Measurements from ENCODE around the gene SRGAP3.

DNA sequence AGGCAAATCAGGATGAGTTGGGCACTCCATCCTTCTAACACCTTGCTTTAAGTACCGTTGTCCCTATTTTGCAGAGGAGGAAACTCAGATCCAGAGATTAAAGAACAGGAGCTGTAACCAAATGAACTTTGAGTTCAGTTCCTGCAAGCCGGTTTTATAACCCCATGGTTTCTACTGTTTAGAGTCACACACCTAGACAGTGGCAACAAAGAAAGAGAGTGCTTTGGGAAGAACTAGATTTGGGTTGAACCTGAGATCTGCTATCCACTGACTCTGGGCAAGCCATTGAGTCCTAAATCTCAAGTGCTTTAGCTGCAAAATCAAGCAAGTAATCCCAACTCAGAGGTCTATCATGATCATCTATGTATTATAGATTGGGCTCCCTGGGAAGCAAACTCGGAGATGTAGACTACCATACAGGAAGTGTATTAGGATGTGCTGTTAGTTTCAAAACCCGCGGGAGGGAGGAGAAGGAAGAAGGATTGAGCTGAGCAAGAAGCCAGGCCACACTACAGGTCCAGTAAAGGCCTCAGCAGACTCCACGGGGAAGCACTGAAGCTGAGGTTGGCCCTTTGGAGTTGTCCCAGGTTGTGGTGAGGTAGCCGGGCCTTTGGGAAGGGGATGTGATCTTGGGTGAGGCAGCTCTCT is 42.2 kb downstream of the SRGAP3 start:
- TF ChIP-seq, protein P1, sequence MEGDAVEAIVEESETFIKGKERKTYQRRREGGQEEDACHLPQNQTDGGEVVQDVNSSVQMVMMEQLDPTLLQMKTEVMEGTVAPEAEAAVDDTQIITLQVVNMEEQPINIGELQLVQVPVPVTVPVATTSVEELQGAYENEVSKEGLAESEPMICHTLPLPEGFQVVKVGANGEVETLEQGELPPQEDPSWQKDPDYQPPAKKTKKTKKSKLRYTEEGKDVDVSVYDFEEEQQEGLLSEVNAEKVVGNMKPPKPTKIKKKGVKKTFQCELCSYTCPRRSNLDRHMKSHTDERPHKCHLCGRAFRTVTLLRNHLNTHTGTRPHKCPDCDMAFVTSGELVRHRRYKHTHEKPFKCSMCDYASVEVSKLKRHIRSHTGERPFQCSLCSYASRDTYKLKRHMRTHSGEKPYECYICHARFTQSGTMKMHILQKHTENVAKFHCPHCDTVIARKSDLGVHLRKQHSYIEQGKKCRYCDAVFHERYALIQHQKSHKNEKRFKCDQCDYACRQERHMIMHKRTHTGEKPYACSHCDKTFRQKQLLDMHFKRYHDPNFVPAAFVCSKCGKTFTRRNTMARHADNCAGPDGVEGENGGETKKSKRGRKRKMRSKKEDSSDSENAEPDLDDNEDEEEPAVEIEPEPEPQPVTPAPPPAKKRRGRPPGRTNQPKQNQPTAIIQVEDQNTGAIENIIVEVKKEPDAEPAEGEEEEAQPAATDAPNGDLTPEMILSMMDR (IDR thresholded peaks at IDR 0.05): no peak
- no peak for TF ChIP-seq POLR2A (IDR thresholded peaks at IDR 0.05)

Data from testis (tissue), 2 donors.